HG03045 (cell line): Measurements from ENCODE around the gene EAPP.
"Not testable (repeated sequence)": the region's sequence is repeated elsewhere in the genome, so short reads cannot be mapped to it uniquely, and the experiment has no call there.

Experiments
- ATAC-seq: cut with Tn5 transposase; IDR thresholded peaks from one replicate; pipeline ENCODE4 v1.9.1; 2021; ENCODE audit warnings: mild to moderate bottlenecking, moderate library complexity; ENCODE audit not compliant: unreplicated experiment

The EAPP gene

DNA sequence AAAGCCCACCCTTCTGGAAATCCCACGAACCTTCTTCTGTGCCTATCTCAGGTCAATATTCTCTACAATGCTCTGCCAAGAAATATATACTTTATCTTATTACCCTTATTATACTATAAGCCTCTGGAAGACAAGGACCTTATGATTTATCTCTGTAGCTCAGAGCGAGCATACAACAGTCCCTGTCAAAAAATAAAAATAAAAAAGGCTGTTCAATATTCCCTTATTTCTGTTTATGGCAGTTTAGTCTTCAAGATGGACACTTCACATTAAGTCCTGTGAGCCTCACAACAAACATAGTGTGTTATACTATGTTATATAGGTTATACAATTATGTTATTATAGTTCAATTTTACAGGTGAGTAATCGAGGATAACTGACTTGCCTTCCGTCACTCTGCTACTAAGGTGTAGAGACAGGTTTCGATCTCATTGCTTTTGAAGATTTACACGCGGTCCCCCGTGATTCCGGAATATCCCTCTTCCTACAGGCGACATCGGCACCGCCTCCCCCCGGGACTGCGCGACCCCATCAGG is 562 bp downstream of the EAPP start:
- no peak for ATAC-seq

- ATAC-seq: not testable (repeated sequence)
Observed at GRCh38 chr14:34538096-34538495, 1.4 kb downstream of the EAPP start.

DNA sequence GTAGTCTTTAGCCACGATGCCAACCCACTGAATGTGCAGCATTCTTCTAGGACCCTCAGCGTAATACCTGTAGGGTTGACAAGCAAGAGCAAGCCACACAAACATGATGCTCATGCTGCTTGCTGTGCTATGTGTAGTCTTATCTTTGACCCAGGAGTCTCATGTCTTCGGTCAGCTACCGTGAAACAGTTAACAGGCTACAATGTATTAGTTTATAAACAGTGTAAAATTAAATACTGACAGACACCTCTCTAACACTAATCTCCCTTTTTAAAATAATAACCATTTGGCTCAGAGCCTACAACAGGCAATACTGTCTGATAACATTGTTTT is 1.9 kb downstream of the EAPP start:
- ATAC-seq: no peak

- no peak for ATAC-seq
Observed at GRCh38 chr14:34536951-34537676, 2.4 kb downstream of the EAPP start.

- no peak for ATAC-seq
Observed at GRCh38 chr14:34527591-34527990, 11.9 kb downstream of the EAPP start.

- not testable (repeated sequence) for ATAC-seq
Observed at GRCh38 chr14:34524216-34524615, 15.3 kb downstream of the EAPP start.

- ATAC-seq: no peak
Observed at GRCh38 chr14:34522496-34522895, 17.0 kb downstream of the EAPP start.

- ATAC-seq: not testable (repeated sequence)
Observed at GRCh38 chr14:34521071-34521470, 18.4 kb downstream of the EAPP start.

DNA sequence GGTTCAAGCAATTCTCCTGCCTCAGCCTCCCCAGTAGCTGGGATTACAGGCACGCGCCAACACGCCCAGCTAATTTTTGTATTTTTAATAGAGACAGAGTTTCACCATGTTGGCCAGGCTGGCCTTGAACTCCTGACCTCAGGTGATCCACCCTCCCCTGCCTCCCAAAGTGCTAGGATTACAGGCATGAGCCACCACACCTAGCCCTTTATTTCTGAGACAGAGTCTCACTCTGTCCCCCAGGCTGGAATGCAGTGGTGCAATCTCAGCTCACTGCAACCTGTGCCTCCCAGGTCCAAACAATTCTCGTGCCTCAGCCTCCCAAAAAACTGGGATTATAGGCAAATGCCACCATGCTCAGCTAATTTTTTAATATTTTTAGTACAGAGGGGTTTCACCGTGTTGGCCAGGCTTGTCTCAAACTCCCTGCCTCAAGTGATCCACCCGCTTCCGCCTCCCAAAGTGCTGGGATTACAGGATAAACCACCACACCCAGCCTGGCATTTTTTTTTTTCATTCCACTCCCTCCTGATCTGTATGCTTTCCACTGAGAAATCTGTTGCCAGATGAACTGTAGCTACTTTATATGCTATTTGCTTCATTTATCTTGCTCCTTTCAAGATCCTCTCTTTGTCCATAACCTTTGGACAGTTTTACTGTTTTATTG is 19.1 kb downstream of the EAPP start:
- ATAC-seq: not testable (repeated sequence)

DNA sequence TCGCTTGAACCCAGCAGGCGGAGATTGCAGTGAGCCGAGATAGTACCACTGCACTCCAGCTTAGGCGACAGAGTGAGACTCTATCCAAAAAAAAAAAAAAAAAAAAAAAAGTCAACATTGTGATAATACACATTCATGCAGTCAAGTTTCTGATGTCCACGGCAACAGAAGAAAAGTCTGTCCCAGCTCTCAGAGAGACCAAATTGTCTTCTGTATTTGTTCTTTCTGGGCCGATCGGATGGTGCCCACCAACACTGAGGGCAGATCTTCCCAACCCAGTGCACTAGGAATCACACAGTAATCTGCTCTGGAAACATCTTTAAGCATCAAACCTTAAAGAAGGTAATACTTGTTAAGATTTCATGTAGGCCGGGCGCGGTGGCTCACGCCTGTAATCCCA is 31.6 kb downstream of the EAPP start:
- no peak for ATAC-seq

DNA sequence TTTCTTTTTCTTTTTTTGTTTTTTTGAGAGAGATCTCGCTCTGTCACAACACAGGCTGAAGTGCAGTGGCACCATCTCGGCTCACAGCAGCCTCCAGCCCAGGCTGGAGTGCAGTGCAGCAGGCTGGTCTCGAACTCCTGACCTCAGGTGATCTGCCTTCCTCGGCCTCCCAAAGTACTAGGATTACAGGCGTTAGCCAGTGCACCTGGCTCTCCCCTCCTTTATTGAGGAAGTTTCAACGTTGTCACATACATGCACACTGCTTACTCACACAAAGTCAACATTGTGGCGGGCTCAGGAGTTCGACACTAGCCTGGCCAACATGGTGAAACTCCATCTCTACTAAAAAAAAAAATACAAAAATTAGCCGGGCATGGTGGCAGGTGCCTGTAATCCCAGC is 32.0 kb downstream of the EAPP start:
- ATAC-seq: no peak

DNA sequence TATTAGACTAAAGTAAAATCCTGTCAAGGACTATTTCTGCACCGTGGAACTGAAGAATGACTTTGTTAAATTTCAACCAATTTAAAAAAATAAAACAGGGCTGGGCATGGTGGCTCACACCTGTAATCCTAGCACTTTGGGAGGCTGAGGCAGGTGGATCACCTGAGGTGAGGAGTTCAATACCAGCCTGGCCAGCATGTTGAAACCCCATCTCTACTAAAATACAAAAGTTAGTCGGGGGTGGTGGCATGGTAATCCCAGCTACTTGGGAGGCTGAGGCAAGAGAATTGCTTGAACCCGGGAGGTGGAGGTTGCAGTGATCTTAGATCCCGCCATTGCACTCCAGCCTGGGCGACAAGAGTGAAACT is 34.4 kb downstream of the EAPP start:
- not testable (repeated sequence) for ATAC-seq

DNA sequence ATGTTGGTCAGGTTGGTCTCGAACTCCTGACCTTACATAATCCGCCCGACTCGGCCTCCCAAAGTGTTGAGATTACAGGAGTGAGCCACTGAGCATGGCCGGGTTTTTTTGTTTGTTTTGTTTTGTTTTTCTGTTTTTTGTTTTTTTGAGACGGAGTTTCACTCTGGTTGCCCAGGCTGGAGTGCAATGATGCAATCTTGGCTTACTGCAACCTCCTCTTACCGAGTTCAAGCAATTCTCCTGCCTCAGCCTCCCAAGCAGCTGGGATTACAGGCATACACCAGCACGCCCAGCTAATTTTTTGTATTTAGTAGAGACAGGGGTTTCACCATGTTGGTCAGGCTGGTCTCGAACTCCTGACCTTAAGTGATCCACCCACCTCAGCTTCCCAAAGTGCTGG is 35.5 kb downstream of the EAPP start:
- not testable (repeated sequence) for ATAC-seq

DNA sequence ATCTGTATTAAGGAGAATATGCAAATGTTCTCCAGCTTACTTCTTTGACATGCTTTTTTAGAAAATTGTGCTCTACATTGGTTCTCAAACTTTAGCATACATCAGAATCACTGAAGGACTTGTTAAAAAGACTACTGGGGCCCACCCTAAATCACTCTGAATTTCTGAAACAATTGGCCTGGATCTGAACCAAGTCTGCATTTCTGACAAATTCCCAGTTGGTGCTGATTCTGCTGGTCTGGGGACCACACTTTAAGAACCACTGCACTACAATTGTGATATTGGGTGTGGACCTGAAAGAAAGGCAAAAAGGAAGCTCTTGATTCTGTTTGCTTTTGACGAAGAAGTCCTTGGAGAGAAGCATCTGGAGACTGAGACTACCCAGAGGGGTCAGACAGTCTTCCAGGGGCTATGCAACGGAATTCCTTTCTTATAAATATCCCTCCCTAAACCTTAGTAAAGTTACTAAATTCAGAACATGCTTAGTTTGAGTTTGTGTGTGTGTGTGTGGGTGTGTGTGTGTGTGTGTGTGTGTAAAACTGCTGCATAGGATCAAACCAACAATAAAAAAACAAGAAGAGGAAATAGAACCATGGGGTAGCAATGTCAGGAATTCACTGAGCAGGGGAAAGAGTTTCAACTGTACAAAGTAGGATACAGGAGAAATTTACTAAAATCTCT is 36.8 kb downstream of the EAPP start:
- no peak for ATAC-seq

DNA sequence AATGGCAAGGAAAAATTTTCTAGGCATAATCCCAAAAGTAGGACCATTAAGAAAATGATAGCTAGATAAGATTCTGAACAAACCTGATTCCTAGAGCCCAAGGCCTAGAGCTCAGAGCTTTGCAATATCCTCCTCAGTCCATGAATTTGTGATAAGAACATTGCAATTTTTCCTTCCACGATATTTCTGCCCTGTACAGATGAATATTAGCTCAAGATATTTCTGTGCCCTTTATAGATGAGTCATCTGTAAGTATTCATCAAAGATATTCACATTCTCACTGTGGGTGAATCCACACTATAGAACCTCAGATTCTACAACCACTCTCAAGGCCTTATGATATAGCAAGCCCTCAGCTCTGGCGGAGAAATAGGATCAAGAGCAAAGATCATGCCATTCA is 37.5 kb downstream of the EAPP start:
- ATAC-seq: no peak

- ATAC-seq: no peak
Observed at GRCh38 chr14:34501004-34501580, 38.4 kb downstream of the EAPP start.

DNA sequence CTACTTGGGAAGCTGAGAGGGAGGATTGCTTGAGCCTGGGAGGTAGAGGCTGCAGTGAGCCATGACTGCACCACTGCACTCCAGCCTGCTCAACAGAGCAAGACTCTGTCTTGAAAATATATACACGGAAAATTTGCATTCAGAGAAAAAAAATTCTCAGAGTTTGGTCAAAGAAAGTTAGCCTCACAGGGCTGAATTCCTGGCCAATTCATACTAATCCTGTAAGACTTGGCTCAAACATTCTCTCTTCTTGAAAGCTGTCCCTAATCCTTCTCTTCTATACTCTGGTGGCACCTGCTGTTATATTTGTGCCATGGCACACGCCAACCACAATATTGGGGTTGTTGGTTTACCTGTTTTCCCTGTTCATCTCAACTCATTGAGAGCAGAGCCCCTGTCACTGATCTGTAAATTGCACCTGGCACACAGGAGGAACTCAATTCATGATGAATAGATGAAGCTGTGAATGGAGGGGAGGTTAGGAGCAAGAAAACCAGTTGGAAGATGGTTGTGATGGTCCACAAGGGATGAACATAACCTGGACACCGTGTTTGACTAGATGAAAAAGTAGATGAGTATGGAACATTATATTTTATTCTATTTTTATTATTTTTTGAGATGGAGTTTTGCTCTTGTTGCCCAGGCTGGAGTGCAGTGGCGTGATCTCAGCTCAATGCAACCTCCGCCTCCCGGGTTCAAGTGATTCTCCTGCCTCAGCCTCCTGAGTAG is 40.7 kb downstream of the EAPP start:
- no peak for ATAC-seq

DNA sequence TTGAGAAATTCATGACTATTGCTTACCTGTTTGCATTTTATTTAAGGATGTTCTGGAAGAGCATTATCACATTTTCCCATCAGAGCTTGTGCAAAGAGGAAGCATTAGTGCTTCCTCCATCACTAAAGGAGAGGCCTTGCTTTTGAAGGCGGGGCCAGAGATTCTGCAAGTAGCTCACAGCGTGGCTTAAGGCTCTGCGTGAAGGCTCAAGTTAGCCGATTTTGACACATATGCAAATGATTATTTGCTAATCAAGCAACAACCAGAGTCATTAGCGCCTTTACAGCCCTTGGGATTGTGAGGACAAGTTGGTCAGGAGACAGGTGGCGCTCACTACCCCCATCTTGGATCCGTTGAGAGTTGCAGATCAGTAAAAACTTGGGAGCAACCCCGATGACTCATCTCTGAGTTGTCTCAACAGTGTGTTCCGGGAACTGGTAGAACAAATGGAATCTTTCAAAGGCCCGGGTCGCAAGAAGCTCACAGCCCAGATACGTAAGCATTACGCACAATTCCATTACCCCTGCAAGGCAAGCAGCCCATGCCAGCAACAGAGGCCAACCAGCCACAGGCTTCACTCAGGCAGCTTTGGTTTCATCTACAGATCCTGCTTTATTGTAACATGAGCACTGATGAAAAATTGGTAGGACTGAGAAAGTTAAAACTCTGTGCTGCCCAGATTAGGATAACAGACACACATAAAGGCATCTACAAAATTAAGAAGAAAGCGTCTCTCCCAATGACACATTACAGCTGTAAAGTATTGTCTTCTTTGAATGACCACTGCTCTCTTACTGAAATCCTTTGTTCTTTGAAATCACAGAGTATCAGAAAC is 42.6 kb downstream of the EAPP start:
- ATAC-seq: no peak

GRCh38 chr14:34496007-34496678 is 43.4 kb downstream of the EAPP start:
- no peak for ATAC-seq

DNA sequence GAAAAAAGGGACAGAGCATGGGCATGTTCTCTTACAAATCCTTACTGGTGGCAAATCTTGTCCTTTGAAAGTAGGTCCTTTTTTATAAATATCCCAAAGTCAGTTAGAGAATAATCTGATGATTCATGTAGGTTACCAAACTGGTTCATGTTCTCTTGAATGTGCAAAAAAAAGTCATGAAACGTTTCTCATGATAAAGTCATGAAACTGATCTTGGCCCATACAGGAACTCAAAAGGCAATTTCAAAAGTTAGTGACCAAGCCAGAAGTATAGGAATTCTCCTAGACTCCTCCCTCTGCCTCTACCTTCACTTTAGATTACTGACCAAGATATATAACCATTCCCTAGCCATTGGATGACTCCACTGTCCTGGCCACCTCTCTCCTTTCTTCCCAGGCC is 50.2 kb downstream of the EAPP start:
- ATAC-seq: no peak
